K562 (cell line): ENCODE measurements around the gene SLC28A3.

ENCODE experiments used
- CBFA2T2 ChIP-seq: fragments of 450-650 bp; conservative IDR thresholded peaks from 2 replicates; pipeline ENCODE4 v1.6.1; 2017; ENCODE audit warnings: mild to moderate bottlenecking
- CREM ChIP-seq: IDR thresholded peaks from 2 replicates; pipeline ENCODE4 v1.6.1; 2014; ENCODE audit warnings: antibody characterized with exemption, low read depth
- CTCF ChIP-seq, 3 experiments: IDR thresholded peaks in 2 of 3; conservative IDR thresholded peaks in 1 of 3; 2 replicates each; pipeline ENCODE4 v1.5.1; 2011 to 2012; ENCODE audit warnings: low read length in 3 of 3, mild to moderate bottlenecking in 3 of 3, control low read depth in 2 of 3, improper control_type of control experiment in 1 of 3, inconsistent platforms in 1 of 3, low read depth in 1 of 3, mixed read lengths in 1 of 3, moderate library complexity in 1 of 3; ENCODE audit not compliant: insufficient read depth in 2 of 3
- PPARD ChIP-seq: fragments of 250-450 bp; sonication (Bioruptor Pico); IDR thresholded peaks from 2 replicates; pipeline ENCODE4 v1.8.0; 2022; ENCODE audit warnings: inconsistent platforms, mild to moderate bottlenecking, moderate library complexity
- SIRT6 ChIP-seq: IDR thresholded peaks from one replicate; pipeline ENCODE4 v1.6.1; 2012; ENCODE audit warnings: low read depth, mild to moderate bottlenecking, control low read depth, inconsistent platforms, low read length, moderate library complexity
- SP1 ChIP-seq: sonication (generic); formaldehyde crosslinking; IDR thresholded peaks from 2 replicates; pipeline ENCODE4 v1.8.1; 2022; ENCODE audit warnings: mild to moderate bottlenecking, missing genetic modification reagents
- ZNF408 ChIP-seq: fragments of 250-450 bp; sonication (Bioruptor Pico); IDR thresholded peaks from 2 replicates; pipeline ENCODE4 v1.4.0; 2020; ENCODE audit warnings: low read depth, mild to moderate bottlenecking, moderate library complexity

- TF ChIP-seq CREM = no peak
- TF ChIP-seq CTCF (IDR thresholded peaks at IDR 0.05 in 2 of 3, conservative IDR thresholded peaks at IDR 0.05 in 1 of 3; ENCODE audit: insufficient read depth in 2 of 3, low read depth in 1 of 3, low read length in 3 of 3) = no peak
- TF ChIP-seq ZNF408 (CRISPR knock-in tag) = no peak
- no peak for TF ChIP-seq SP1
- TF ChIP-seq SIRT6 = no peak
- TF ChIP-seq CBFA2T2 = no peak
- TF ChIP-seq PPARD (CRISPR knock-in tag) = no peak
These were observed 15.1 kb downstream of the SLC28A3 start for GRCh38 chr9:84325347-84325973.
